Hepatocyte (in vitro differentiated cells): ENCODE data around the gene SORBS2.

ENCODE experiments used
- EZH2phosphoT487 ChIP-seq: fragments of 200-600 bp; sonication (generic); IDR thresholded peaks from one replicate; pipeline ENCODE4 v1.6.1; 2018; ENCODE audit warnings: antibody characterized with exemption, mild to moderate bottlenecking, low read depth, moderate library complexity; ENCODE audit not compliant: unreplicated experiment, severe bottlenecking
- TF ChIP-seq, protein P1 (sequence below): fragments of 200-600 bp; sonication (generic); IDR thresholded peaks from 2 replicates; pipeline ENCODE4 v1.5.1; 2016; ENCODE audit warnings: antibody characterized with exemption, mild to moderate bottlenecking; ENCODE audit not compliant: poor library complexity

DNA sequence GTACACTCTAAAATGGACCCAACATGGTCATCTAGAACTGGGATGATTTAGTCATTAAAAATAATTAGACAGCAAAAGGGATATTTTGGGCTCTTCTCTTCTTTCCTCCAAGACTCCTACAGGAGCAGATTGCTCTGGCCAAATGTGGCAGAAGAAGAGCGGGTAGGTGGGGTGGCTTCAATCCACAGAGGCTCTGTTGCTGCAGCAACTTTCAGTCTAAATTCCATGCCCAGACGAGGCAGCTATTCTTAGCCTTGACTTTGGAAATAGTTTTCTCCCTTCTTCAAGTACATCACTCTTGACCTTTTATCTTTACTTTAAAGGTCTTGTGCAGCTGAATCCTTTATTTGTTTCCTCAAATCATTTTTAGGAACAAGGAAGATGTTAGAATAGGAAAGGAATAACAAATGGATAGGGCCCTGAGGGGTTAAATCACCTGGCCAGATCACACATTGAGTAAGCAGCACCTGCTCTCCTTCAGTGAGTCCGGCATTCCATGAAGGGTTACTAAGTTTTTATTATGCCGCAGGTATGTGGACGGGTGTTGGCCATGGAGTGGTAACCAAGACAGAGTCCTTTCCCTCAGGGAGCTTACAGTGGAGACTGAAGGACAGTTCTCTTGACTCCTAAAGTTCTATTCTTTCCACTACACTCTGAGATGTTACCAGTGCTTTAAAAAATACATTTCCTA is 19.3 kb upstream of the SORBS2 start:
- TF ChIP-seq, protein P1, sequence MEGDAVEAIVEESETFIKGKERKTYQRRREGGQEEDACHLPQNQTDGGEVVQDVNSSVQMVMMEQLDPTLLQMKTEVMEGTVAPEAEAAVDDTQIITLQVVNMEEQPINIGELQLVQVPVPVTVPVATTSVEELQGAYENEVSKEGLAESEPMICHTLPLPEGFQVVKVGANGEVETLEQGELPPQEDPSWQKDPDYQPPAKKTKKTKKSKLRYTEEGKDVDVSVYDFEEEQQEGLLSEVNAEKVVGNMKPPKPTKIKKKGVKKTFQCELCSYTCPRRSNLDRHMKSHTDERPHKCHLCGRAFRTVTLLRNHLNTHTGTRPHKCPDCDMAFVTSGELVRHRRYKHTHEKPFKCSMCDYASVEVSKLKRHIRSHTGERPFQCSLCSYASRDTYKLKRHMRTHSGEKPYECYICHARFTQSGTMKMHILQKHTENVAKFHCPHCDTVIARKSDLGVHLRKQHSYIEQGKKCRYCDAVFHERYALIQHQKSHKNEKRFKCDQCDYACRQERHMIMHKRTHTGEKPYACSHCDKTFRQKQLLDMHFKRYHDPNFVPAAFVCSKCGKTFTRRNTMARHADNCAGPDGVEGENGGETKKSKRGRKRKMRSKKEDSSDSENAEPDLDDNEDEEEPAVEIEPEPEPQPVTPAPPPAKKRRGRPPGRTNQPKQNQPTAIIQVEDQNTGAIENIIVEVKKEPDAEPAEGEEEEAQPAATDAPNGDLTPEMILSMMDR = no peak
- TF ChIP-seq EZH2phosphoT487 = no peak
